Tibial nerve (tissue), 4 donors: Measurements from ENCODE around the gene FBXO4.

Experiments
- CTCF ChIP-seq, 5 experiments: fragments of 200-600 bp in 3 of 5; fragments of 450-650 bp in 2 of 5; sonication (generic) in 3 of 5; IDR thresholded peaks; one replicate each; pipeline ENCODE4 v1.5.1; 2016 to 2019; ENCODE audit warnings: antibody characterized with exemption in 5 of 5, mild to moderate bottlenecking in 3 of 5, moderate library complexity in 2 of 5
- EP300 ChIP-seq, 2 donors: sonication (generic); formaldehyde crosslinking; IDR thresholded peaks; one replicate each; pipeline ENCODE4 v1.6.1; 2017; ENCODE audit warnings: antibody characterized with exemption in 2 of 2, mild to moderate bottlenecking in 1 of 2

DNA sequence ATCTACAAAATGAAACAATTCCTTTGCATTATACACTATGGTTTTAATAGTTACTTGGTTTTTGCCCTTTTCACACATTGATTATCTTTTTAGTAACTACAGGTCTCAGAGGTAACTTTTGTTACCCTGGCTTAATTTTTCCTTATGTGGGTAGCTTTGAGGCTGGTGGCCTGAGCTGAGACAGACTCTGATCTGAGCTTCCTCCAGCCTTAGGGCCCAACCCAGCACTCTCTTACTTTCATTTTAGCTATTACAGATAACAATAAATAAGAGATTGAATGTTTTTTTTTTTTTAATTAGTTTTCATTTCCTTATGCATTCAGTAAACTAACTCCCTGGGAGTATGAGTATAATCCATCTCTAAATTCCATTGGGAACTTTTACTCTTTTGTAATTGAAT is 39.8 kb upstream of the FBXO4 start:
- no peak for TF ChIP-seq CTCF (IDR thresholded peaks at IDR 0.05)
- no peak for TF ChIP-seq EP300 (IDR thresholded peaks at IDR 0.05)
